ENCODE data around the gene RGPD4. TPM values are rescaled to one million over a fixed set of nuclear protein-coding genes. Genes with fewer than 3 reads are reported as not detected.
A peak's percentile ranks its signal among the peaks of the same experiment; 100 is the strongest.
"Not testable (repeated sequence)": the region's sequence is repeated elsewhere in the genome, so short reads cannot be mapped to it uniquely, and the experiment has no call there.

The RGPD4 gene
- 0.08 and 0.10 TPM in 2 replicates for total RNA-seq (2013; cell fraction: nucleolus; rRNA removed)
- total RNA-seq (2014; rRNA removed): not detected in 2 replicates
- not detected in 2 replicates for total RNA-seq (2014; rRNA removed; fragmentation: Illumina TruSeq; extraction: Trizol)
- total RNA-seq (2021): not detected in 2 replicates
- 0.07 TPM for polyA plus RNA-seq (2011; ENCODE audit: low read depth)
- not detected in 2 replicates for polyA plus RNA-seq (2011; rRNA removed)
- not detected in 2 replicates for polyA plus RNA-seq (2011; cell fraction: cytosol; rRNA removed)
- polyA plus RNA-seq (2011; cell fraction: nucleus; rRNA removed): not detected in 2 replicates
- polyA plus RNA-seq (2012): not detected in 2 replicates
- polyA plus RNA-seq (2014; fragmentation: Illumina TruSeq; extraction: Trizol): not detected in 2 replicates
- not detected for polyA plus RNA-seq (2014; fragmentation: Nextera tagmentation; extraction: Ambion mirVana)
- polyA plus RNA-seq (2014; rRNA removed): not detected in 2 replicates
- under 1 TPM in 1 of 2 experiments, not detected in 1; 0.05 TPM for polyA plus RNA-seq (2016; fragmentation: Nextera tagmentation; extraction: Ambion mirVana)
- not detected in 2 replicates for polyA minus RNA-seq (2011; rRNA and poly(A)+ RNA removed)
- not detected in 2 replicates for polyA minus RNA-seq (2011; cell fraction: cytosol; rRNA and poly(A)+ RNA removed)
- polyA minus RNA-seq (2011; cell fraction: nucleus; rRNA and poly(A)+ RNA removed): not detected in 2 replicates
- Bru-seq, nascent RNA: percentile 28 among the genes with signal in this experiment
- percentile 26 among the genes with signal in this experiment for BruChase-seq, experiment 1, labeled RNA remaining after a 6-hour chase
- BruChase-seq, experiment 2, labeled RNA remaining after a 2-hour chase: percentile 24 among the genes with signal in this experiment
- long read RNA-seq, experiment 1: 0 reads
- long read RNA-seq, experiment 2: 0 reads

- H3K79me2 ChIP-seq (ENCODE audit: control insufficient read depth, insufficient read depth, low read length); intact Hi-C loops (cut with micrococcal nuclease; ENCODE audit: unreplicated experiment); H2AFZ ChIP-seq (ENCODE audit: control insufficient read depth, low read depth, low read length); SMC1A ChIA-PET (ENCODE audit: uncharacterized antibody, unreplicated experiment); CTCF ChIA-PET; H4K20me1 ChIP-seq (ENCODE audit: control insufficient read depth, insufficient read depth); H3K36me3 ChIP-seq (ENCODE audit: control insufficient read depth in 2 of 2, insufficient read depth in 2 of 2, low read length in 1 of 2); H3K27ac ChIP-seq (ENCODE audit: control insufficient read depth, insufficient read depth); in situ Hi-C loops (cut with MboI); H3K27me3 ChIP-seq (replicated peaks in 1 of 2; ENCODE audit: control insufficient read depth in 2 of 2, insufficient read depth in 2 of 2, low read length in 1 of 2); H3K4me3 ChIP-seq; ATAC-seq; H3K9ac ChIP-seq (ENCODE audit: control insufficient read depth, insufficient read depth, low read length); POLR2A ChIA-PET; RAD21 ChIA-PET (ENCODE audit: unreplicated experiment); H3K4me2 ChIP-seq (ENCODE audit: control insufficient read depth, insufficient read depth); FAIRE-seq; DNase-seq (ENCODE audit: low read depth, low spot score); BruUV-seq (replicated peaks); H3K9me3 ChIP-seq (replicated peaks; ENCODE audit: control insufficient read depth, insufficient read depth, low read length); H3K4me1 ChIP-seq (ENCODE audit: control insufficient read depth, insufficient read depth, low read length): not testable (repeated sequence)
- WGBS (ENCODE audit: insufficient coverage, insufficient replicate concordance, low lambda C conversion rate, missing lambda C conversion rate): 91% methylated on average over 21 of the region's 43 CpGs
Observed at GRCh38 chr2:107826749-107827148, at the start of gene RGPD4. Gene RGPD4 (plus strand): TSS chr2:107826892. CDS start chr2:107827014, 122 bp downstream.

GRCh38 chr2:107777974-107778373 is 48.7 kb upstream of the RGPD4 start:
- intact Hi-C loops (cut with micrococcal nuclease; ENCODE audit: unreplicated experiment) (no loop called here), in situ Hi-C loops (cut with MboI) (no loop called here)
- no peak for FAIRE-seq
- ATAC-seq: no peak
- Histone ChIP-seq H3K36me3 (ENCODE audit: control insufficient read depth in 2 of 2, insufficient read depth in 2 of 2, low read length in 1 of 2) (no peaks in the 10 kb centered on the region), H3K9ac (ENCODE audit: control insufficient read depth, insufficient read depth, low read length) (no peak overlapping the region), H3K9me3 (replicated peaks; ENCODE audit: control insufficient read depth, insufficient read depth, low read length) (no peaks in the 10 kb centered on the region), H2AFZ (ENCODE audit: control insufficient read depth, low read depth, low read length) (no peak overlapping the region), H3K4me2 (ENCODE audit: control insufficient read depth, insufficient read depth) (no peak overlapping the region), H3K27ac (ENCODE audit: control insufficient read depth, insufficient read depth) (no peak overlapping the region), H3K79me2 (ENCODE audit: control insufficient read depth, insufficient read depth, low read length) (no peaks in the 10 kb centered on the region), H3K4me1 (ENCODE audit: control insufficient read depth, insufficient read depth, low read length) (no peaks in the 10 kb centered on the region), H3K4me3 (no peak overlapping the region), H4K20me1 (ENCODE audit: control insufficient read depth, insufficient read depth) (no peaks in the 10 kb centered on the region), H3K27me3 (replicated peaks in 1 of 2; ENCODE audit: control insufficient read depth in 2 of 2, insufficient read depth in 2 of 2, low read length in 1 of 2) (no peaks in the 10 kb centered on the region)
- ChIA-PET POLR2A (no interaction called here), SMC1A (ENCODE audit: uncharacterized antibody, unreplicated experiment) (interaction anchor here (0.9 kb wide), 1 partner anchor 25 kb away, joined by 3 read pairs; no protein-coding TSS in a partner anchor), RAD21 (ENCODE audit: unreplicated experiment) (no interaction called here), CTCF (interaction anchor here (0.6 to 1.4 kb wide), 3 partner anchors 9 to 1140 kb away, joined by 3 to 4 read pairs (median 3); no protein-coding TSS in a partner anchor)
- no peak for DNase-seq (ENCODE audit: low read depth, low spot score)
- BruUV-seq (replicated peaks): no TSS peak
- 75% methylated on average over 2 of the region's 2 CpGs for WGBS (ENCODE audit: insufficient coverage, insufficient replicate concordance, low lambda C conversion rate, missing lambda C conversion rate)
- TF ChIP-seq IRF3 (IDR thresholded peaks at IDR 0.05) (no peak), MAX (IDR thresholded peaks at IDR 0.05; ENCODE audit: low read depth, low read length) (no peak), BCL3 (IDR thresholded peaks at IDR 0.05; ENCODE audit: borderline replicate concordance, insufficient read depth, low read depth, low read length, poor library complexity, severe bottlenecking) (no peak), ZBTB11 (CRISPR knock-in tag; IDR thresholded peaks at IDR 0.05) (no peak), TCF7 (IDR thresholded peaks at IDR 0.05; ENCODE audit: borderline replicate concordance) (no peak), POLR2AphosphoS2 (IDR thresholded peaks at IDR 0.05; ENCODE audit: low read depth, low read length) (no peak), ZZZ3 (IDR thresholded peaks at IDR 0.05; ENCODE audit: control insufficient read depth, insufficient read length, low read depth) (no peak)

All from GM12878 (cell line).